ENCODE data around the gene CYP26C1. TPM values are rescaled to one million over a fixed set of nuclear protein-coding genes. Genes with fewer than 3 reads are reported as not detected.

Gene CYP26C1
- total RNA-seq, 1 experiment from 2014 or later = 0.07 TPM

DNA sequence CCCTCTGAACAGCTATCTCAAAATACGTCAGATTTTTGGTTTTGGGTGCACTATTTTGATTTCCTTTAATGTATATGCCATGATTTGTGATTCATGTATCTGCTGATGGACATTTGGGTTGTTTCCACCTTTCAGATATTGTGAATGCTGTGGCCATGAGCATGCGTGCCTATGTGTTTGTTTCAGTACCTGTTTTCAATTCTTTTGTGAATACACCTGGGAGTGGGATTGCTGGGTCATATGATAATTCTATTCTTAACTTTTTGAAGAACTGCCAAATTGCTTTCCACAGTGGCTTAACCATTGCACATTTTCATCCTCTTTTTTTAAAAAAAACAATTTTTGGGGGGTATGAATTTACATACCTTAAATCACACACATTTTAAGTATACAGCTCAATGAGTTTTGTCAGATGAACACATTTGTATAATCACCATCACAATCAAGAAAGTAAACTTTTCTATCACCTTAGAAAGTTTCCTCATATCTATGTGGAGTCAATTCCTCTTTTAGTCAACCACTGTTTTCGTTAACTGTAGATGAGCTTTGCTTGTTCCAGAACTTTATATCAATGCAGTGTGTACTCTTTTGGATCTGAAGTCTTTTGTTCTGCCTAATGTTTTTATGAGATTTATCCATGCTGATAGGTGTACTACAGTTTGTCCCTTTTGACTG, 50.0 kb downstream of the CYP26C1 start:
- TF ChIP-seq, protein P1, sequence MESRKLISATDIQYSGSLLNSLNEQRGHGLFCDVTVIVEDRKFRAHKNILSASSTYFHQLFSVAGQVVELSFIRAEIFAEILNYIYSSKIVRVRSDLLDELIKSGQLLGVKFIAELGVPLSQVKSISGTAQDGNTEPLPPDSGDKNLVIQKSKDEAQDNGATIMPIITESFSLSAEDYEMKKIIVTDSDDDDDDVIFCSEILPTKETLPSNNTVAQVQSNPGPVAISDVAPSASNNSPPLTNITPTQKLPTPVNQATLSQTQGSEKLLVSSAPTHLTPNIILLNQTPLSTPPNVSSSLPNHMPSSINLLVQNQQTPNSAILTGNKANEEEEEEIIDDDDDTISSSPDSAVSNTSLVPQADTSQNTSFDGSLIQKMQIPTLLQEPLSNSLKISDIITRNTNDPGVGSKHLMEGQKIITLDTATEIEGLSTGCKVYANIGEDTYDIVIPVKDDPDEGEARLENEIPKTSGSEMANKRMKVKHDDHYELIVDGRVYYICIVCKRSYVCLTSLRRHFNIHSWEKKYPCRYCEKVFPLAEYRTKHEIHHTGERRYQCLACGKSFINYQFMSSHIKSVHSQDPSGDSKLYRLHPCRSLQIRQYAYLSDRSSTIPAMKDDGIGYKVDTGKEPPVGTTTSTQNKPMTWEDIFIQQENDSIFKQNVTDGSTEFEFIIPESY (IDR thresholded peaks at IDR 0.05; ENCODE audit: extremely low read depth, insufficient replicate concordance, low read length) = no peak
- TF ChIP-seq YY1 (IDR thresholded peaks at IDR 0.05; ENCODE audit: extremely low read depth, insufficient replicate concordance, low read depth, low read length) (no peak), POLR2A (IDR thresholded peaks at IDR 0.05; ENCODE audit: borderline replicate concordance, extremely low read depth, insufficient read depth, insufficient read length) (no peak), EGR1 (IDR thresholded peaks at IDR 0.05; ENCODE audit: low read depth) (no peak), ZNF274 (IDR thresholded peaks at IDR 0.05; ENCODE audit: low read depth, low read length) (no peak), CBX3 (IDR thresholded peaks at IDR 0.05; ENCODE audit: low read depth) (no peak), JUND (IDR thresholded peaks at IDR 0.05) (no peak), ZFX (IDR thresholded peaks at IDR 0.05) (no peak), SP1 (IDR thresholded peaks at IDR 0.05; ENCODE audit: low read depth) (no peak), ELF1 (IDR thresholded peaks at IDR 0.05; ENCODE audit: borderline replicate concordance, low read depth) (no peak), FOSL1 (IDR thresholded peaks at IDR 0.05; ENCODE audit: low read depth) (no peak), EZH2 (IDR thresholded peaks at IDR 0.05) (no peak), CEBPB (IDR thresholded peaks at IDR 0.05; ENCODE audit: low read depth) (no peak), EZH2phosphoT487 (IDR thresholded peaks at IDR 0.05; ENCODE audit: borderline replicate concordance) (no peak), POLR2AphosphoS5 (IDR thresholded peaks at IDR 0.05; ENCODE audit: low read depth, low read length) (no peak)
- TF ChIP-seq, protein P2, sequence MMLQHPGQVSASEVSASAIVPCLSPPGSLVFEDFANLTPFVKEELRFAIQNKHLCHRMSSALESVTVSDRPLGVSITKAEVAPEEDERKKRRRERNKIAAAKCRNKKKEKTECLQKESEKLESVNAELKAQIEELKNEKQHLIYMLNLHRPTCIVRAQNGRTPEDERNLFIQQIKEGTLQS (IDR thresholded peaks at IDR 0.05) = no peak
- Histone ChIP-seq H3K9me3 (ENCODE audit: control insufficient read depth in 1 of 2, insufficient read depth in 1 of 2, low read depth in 1 of 2, low read length in 2 of 2) (no peaks in the 10 kb centered on the region), H3K36me3 (ENCODE audit: control insufficient read depth in 1 of 2, insufficient read depth in 2 of 2, low read length in 2 of 2) (no peaks in the 10 kb centered on the region), H3K4me1 (ENCODE audit: control insufficient read depth in 1 of 2, insufficient read depth in 2 of 2, low read length in 2 of 2) (peaks cover 3 to 9% of the 10 kb centered on the region in 2 experiments; a peak in 3 of 4 replicates), H3K27ac (ENCODE audit: low read depth, low read length) (no peak overlapping the region), H3K9me2 (ENCODE audit: insufficient read depth) (no peaks in the 10 kb centered on the region), H4K20me1 (ENCODE audit: insufficient read depth) (no peaks in the 10 kb centered on the region), H3K9ac (ENCODE audit: low read length) (no peak overlapping the region), H2AFZ (ENCODE audit: low read depth, low read length, poor library complexity, severe bottlenecking) (no peak overlapping the region), H3K27me3 (ENCODE audit: insufficient read depth, low read length) (no peaks in the 10 kb centered on the region), H3K4me3 (replicated peaks in 1 of 2; ENCODE audit: low read depth in 1 of 2, low read length in 2 of 2) (no peak overlapping the region), H3K79me2 (ENCODE audit: insufficient read depth, low read length) (no peaks in the 10 kb centered on the region), H3K4me2 (ENCODE audit: low read length) (no peak overlapping the region)
- RAD21 ChIA-PET (ENCODE audit: low non-redundant PET in 1 of 2, low total read pairs in 2 of 2, uncharacterized antibody in 2 of 2, unreplicated experiment in 2 of 2) = no interaction called here
- CTCF ChIA-PET = no interaction called here
- BruUV-seq (replicated peaks) = no TSS peak
- POLR2A ChIA-PET = no interaction called here
- ATAC-seq (no peak), DNase-seq (ENCODE audit: low read depth, low spot score) (no peak)
- intact Hi-C loops (cut with micrococcal nuclease) = no loop called here

Measured in HCT116 (cell line).